PC-3 (cell line): ENCODE data around the gene ZNF26. TPM values are rescaled to one million over a fixed set of nuclear protein-coding genes. Genes with fewer than 3 reads are reported as not detected.

Source experiments
- ATAC-seq: fragments of 200-7000 bp; cut with Tn5 transposase; 2 replicates; pipeline ENCODE4 v1.9.1; 2020; ENCODE audit warnings: mild to moderate bottlenecking, moderate library complexity
- BruUV-seq: library from RNA; stranded (reverse); fragments of 400-500 nt; replicated peaks from 2 replicates; lab custom pipeline; 2021; lab: Mats Ljungman, UMichigan
- CTCF ChIA-PET: fragments of 300-600 bp; sonication (Branson Sonifier 250); formaldehyde crosslinking; loops from one replicate; lab custom pipeline; 2022; ENCODE audit warnings: antibody characterized with exemption; lab: Charles Lee
- POLR2A ChIA-PET: fragments of 300-600 bp; sonication (Branson Sonifier 250); formaldehyde crosslinking; loops from one replicate; lab custom pipeline; 2022; ENCODE audit warnings: antibody characterized with exemption; ENCODE audit not compliant: unreplicated experiment; lab: Charles Lee
- DNase-seq: peaks from one replicate; pipeline ENCODE4 v3.0.0-alpha.2; 2015
- H2AFZ ChIP-seq: fragments of 300-600 bp; sonication (generic); 2 replicates; pipeline ENCODE4 v1.6.0; 2016; ENCODE audit warnings: antibody characterized with exemption, low read length
- H3F3A ChIP-seq: fragments of 300-600 bp; sonication (generic); one replicate; pipeline ENCODE4 v1.6.0; 2017; ENCODE audit warnings: antibody characterized with exemption, low read length, control low read depth, mild to moderate bottlenecking; ENCODE audit not compliant: unreplicated experiment
- H3K27ac ChIP-seq: fragments of 300-600 bp; sonication (generic); 2 replicates; pipeline ENCODE4 v1.5.1; 2016; ENCODE audit warnings: mild to moderate bottlenecking, low read length
- H3K27me3 ChIP-seq: fragments of 300-600 bp; sonication (generic); 2 replicates; pipeline ENCODE4 v1.6.1; 2016; ENCODE audit warnings: low read length, mixed read lengths
- H3K36me3 ChIP-seq: fragments of 300-600 bp; sonication (generic); 2 replicates; pipeline ENCODE4 v1.6.1; 2016; ENCODE audit warnings: low read depth, mixed run types, low read length, mixed read lengths
- H3K4me1 ChIP-seq: fragments of 300-600 bp; sonication (generic); 2 replicates; pipeline ENCODE4 v1.5.1; 2016; ENCODE audit warnings: low read length; ENCODE audit not compliant: insufficient read depth
- H3K4me2 ChIP-seq: fragments of 300-600 bp; sonication (generic); 2 replicates; pipeline ENCODE4 v1.6.0; 2016; ENCODE audit warnings: low read length
- H3K4me3 ChIP-seq: fragments of 300-600 bp; sonication (generic); 2 replicates; pipeline ENCODE4 v1.5.1; 2016; ENCODE audit warnings: mild to moderate bottlenecking, low read length, mixed read lengths
- H3K79me2 ChIP-seq: fragments of 300-600 bp; sonication (generic); 2 replicates; pipeline ENCODE4 v1.6.1; 2017; ENCODE audit warnings: low read length, mixed read lengths
- H3K9ac ChIP-seq: fragments of 300-600 bp; sonication (generic); 2 replicates; pipeline ENCODE4 v1.6.0; 2016; ENCODE audit warnings: mild to moderate bottlenecking, low read length
- H3K9me2 ChIP-seq: fragments of 300-600 bp; sonication (generic); replicated peaks from 2 replicates; pipeline ENCODE4 v1.6.1; 2016; ENCODE audit warnings: mixed run types, low read length, mixed read lengths
- H3K9me3 ChIP-seq: fragments of 300-600 bp; sonication (generic); 2 replicates; pipeline ENCODE4 v1.6.1; 2016; ENCODE audit warnings: low read length, mixed read lengths
- H4K20me1 ChIP-seq: fragments of 300-600 bp; sonication (generic); 2 replicates; pipeline ENCODE4 v1.6.1; 2016; ENCODE audit warnings: low read length, mixed read lengths
- CTCF ChIP-seq: fragments of 300-600 bp; sonication (generic); conservative IDR thresholded peaks from 2 replicates; pipeline ENCODE4 v1.5.1; 2017; ENCODE audit warnings: antibody characterized with exemption, low read depth, mild to moderate bottlenecking, low read length
- EZH2 ChIP-seq: fragments of 300-600 bp; sonication (generic); IDR thresholded peaks from one replicate; pipeline ENCODE4 v1.6.1; 2017; ENCODE audit warnings: antibody characterized with exemption, mild to moderate bottlenecking, low read length; ENCODE audit not compliant: unreplicated experiment
- EZH2phosphoT487 ChIP-seq: fragments of 300-600 bp; sonication (generic); IDR thresholded peaks from 2 replicates; pipeline ENCODE4 v1.6.1; 2018; ENCODE audit warnings: mild to moderate bottlenecking, antibody characterized with exemption, low read length, borderline replicate concordance
- intact Hi-C: fragments of 100-400 bp; cut with micrococcal nuclease; formaldehyde crosslinking; loops from 2 replicates; pipeline ENCODE4 v1.9.0; 2023
- total RNA-seq: library from RNA; depleted of rRNA; stranded (reverse); fragments of >200 nt; gene quantifications from 2 replicates; pipeline ENCODE4 v1.2.3, GENCODE V29; 2014

The ZNF26 gene
- total RNA-seq, 1 experiment from 2014 or later: 30.2 TPM

- Histone ChIP-seq H3K9ac (no peak overlapping the region), H2AFZ (no peak overlapping the region), H3K4me2 (no peak overlapping the region), H4K20me1 (no peaks in the 10 kb centered on the region), H3K9me2 (no peaks in the 10 kb centered on the region), H3K27me3 (no peaks in the 10 kb centered on the region), H3F3A (no peaks in the 10 kb centered on the region), H3K27ac (no peak overlapping the region), H3K36me3 (peaks cover 45% of the 10 kb centered on the region), H3K79me2 (no peaks in the 10 kb centered on the region), H3K4me1 (no peaks in the 10 kb centered on the region), H3K9me3 (peaks cover 77% of the 10 kb centered on the region), H3K4me3 (no peak overlapping the region)
- DNase-seq (peak; percentile 2), ATAC-seq (no peak)
- no peak for TF ChIP-seq CTCF
- no peak for TF ChIP-seq EZH2
- TF ChIP-seq EZH2phosphoT487: no peak
- BruUV-seq: no TSS peak
- ChIA-PET POLR2A (no interaction called here), CTCF (no interaction called here)
- intact Hi-C loops: no loop called here
These were observed 72.3 kb downstream of the ZNF26 start for GRCh38 chr12:133058203-133059113.

GRCh38 chr12:133061954-133062353 is 75.8 kb downstream of the ZNF26 start:
- Histone ChIP-seq H3K27me3 (no peaks in the 10 kb centered on the region), H2AFZ (no peak overlapping the region), H3K36me3 (peaks cover 30% of the 10 kb centered on the region), H3K27ac (no peak overlapping the region), H3K9me2 (no peaks in the 10 kb centered on the region), H3K79me2 (no peaks in the 10 kb centered on the region), H3K9ac (no peak overlapping the region), H3K4me3 (no peak overlapping the region), H3F3A (no peaks in the 10 kb centered on the region), H4K20me1 (no peaks in the 10 kb centered on the region), H3K4me1 (no peaks in the 10 kb centered on the region), H3K9me3 (peaks cover 76% of the 10 kb centered on the region), H3K4me2 (no peak overlapping the region)
- ChIA-PET CTCF (no interaction called here), POLR2A (no interaction called here)
- TF ChIP-seq EZH2phosphoT487 (no peak), CTCF (no peak), EZH2 (no peak)
- no TSS peak for BruUV-seq
- intact Hi-C loops: no loop called here
- no peak for ATAC-seq
- DNase-seq: no peak

GRCh38 chr12:133063556-133063955 is 77.4 kb downstream of the ZNF26 start:
- H3K4me3 ChIP-seq: no peak overlapping the region
- H3K27ac ChIP-seq: no peak overlapping the region
- no peak for TF ChIP-seq EZH2
- no peak for TF ChIP-seq CTCF
- TF ChIP-seq EZH2phosphoT487: no peak
- intact Hi-C loops: no loop called here
- H3K4me2 ChIP-seq: no peak overlapping the region
- ChIA-PET POLR2A (no interaction called here), CTCF (no interaction called here)
- DNase-seq (no peak), ATAC-seq (no peak)
- BruUV-seq: no TSS peak
- no peaks in the 10 kb centered on the region for H3K9me2 ChIP-seq
- H3K36me3 ChIP-seq: peaks cover 24% of the 10 kb centered on the region; the same call in 1 of the 2 replicates
- H3K4me1 ChIP-seq: no peaks in the 10 kb centered on the region
- no peaks in the 10 kb centered on the region for H3K27me3 ChIP-seq
- no peaks in the 10 kb centered on the region for H3K79me2 ChIP-seq
- H3F3A ChIP-seq: no peaks in the 10 kb centered on the region
- no peak overlapping the region for H2AFZ ChIP-seq
- no peak overlapping the region for H3K9ac ChIP-seq
- H4K20me1 ChIP-seq: no peaks in the 10 kb centered on the region
- H3K9me3 ChIP-seq: peaks cover 72% of the 10 kb centered on the region
